Kasumi-1 (cell line): ENCODE measurements around the gene KDM2A.

Experiments used
- DNase-seq, 2 experiments: peaks; one replicate each; lab custom pipeline; 2025; lab: John Stamatoyannopoulos, UW

KDM2A gene

DNA sequence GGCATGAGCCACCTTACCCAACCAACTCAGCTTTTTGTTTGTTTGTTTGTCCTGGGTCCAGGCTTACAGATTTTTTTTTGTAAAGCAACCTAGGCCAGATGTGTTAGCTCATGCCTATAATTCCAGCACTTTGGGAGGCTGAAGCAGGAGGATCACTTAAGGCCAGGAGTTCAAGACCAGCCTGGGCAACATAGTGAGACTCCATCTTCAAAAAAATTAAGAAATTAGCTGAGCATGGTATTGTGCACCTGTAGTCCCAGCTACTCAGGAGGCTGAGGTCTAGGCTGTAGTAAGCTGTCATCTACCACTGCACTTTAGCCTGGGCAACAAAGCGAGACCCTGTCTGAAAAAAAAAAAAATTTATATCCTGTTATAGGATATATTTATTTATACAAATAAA is 118.5 kb downstream of the KDM2A start:
- no peak for DNase-seq

- DNase-seq, result peak; percentile 59 to 70
These were observed 120.1 kb downstream of the KDM2A start for GRCh38 chr11:67238894-67239782.

GRCh38 chr11:67239783-67240575 is 120.9 kb downstream of the KDM2A start:
- DNase-seq, result peak; percentile 99

- DNase-seq, result peak; percentile 49 to 51
These were observed 121.7 kb downstream of the KDM2A start for GRCh38 chr11:67240576-67241389.

DNA sequence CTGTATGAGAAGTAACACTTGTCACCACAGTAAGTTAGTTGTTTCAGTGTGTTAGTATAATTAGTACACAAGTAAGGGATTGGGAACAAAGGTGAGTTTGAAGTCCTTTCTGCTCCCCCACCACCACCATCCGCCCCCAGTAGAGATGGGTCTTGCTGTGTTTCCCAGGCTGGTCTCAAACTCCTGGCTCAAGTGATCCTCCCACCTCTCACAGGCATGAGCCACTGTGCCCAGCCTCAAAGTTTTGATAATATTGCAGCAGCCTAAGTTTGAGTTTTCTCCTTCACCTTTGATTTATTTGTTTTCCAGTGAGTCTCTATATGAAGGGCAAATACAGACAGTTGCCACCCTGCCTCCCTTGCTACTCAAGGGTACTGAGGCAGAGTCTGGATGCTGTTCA is 123.5 kb downstream of the KDM2A start:
- no peak for DNase-seq

- DNase-seq, result no peak
These were observed 124.0 kb downstream of the KDM2A start for GRCh38 chr11:67243051-67243450.

DNA sequence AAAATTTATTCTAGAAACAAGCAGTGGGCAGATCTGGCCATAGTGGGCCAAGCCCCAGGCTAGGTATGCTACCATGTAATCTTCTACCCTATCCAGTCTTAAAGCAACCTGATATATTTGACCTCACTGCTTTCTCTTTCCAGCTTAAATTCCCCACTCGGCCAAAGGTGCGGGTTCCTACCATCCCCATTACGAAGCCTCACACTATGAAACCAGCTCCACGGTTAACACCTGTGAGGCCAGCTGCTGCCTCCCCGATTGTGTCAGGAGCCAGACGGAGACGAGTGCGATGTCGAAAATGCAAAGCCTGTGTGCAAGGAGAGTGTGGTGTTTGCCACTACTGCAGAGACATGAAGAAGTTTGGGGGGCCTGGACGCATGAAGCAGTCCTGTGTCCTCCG is 126.0 kb downstream of the KDM2A start:
- DNase-seq, result no peak

GRCh38 chr11:67247946-67248550 is 129.0 kb downstream of the KDM2A start:
- DNase-seq, result no peak

GRCh38 chr11:67248653-67249052 is 129.6 kb downstream of the KDM2A start:
- no peak for DNase-seq

DNA sequence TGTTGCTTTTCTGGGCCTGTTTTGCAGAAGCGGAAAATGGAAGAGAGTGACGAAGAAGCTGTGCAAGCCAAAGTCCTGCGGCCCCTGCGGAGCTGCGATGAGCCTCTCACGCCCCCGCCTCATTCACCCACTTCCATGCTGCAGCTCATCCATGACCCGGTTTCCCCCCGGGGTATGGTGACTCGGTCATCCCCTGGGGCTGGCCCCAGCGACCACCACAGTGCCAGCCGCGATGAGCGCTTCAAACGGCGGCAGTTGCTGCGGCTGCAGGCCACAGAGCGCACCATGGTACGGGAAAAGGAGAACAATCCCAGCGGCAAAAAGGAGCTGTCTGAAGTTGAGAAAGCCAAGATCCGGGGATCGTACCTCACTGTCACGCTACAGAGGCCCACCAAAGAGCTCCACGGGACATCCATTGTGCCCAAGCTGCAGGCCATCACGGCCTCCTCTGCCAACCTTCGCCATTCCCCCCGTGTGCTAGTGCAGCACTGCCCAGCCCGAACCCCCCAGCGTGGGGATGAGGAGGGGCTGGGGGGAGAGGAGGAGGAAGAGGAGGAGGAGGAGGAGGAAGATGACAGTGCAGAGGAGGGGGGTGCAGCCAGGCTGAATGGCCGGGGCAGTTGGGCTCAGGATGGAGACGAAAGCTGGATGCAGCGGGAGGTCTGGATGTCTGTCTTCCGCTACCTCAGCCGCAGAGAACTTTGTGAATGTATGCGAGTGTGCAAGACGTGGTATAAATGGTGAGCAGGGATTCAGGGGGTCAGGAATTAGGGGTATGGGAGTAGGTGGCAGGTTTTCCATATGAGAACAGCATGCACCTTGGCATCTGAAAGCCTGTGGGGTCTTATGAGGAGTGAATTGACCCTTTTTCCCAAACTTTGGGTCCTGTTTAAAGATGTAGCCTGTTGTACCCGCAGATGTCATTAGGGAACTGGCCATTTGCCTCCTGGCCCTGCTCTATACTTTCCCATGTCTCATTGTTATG is 131.3 kb downstream of the KDM2A start:
- no peak for DNase-seq

DNA sequence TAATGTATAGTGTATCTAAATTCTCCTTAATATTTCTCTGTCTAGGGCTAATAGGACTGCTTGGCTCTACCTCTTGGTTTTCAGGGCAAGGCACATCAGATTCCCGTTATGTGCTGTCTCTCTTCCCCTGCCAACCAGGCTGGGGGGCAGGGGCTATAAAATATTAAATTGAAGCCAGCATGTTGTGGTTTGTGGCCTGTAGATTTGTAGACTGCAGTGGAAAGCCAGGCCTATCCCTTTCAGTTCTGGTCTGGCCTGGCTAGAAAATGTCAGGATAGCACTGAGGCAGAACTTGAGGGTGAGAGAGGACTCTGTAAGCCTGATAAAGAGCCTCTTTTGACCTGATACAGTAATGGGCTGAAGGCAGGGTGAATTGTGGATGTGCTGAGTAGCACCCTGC is 132.8 kb downstream of the KDM2A start:
- no peak for DNase-seq

GRCh38 chr11:67252831-67253239 is 133.8 kb downstream of the KDM2A start:
- DNase-seq, result peak; percentile 67 to 74

- DNase-seq, result no peak
These were observed 135.0 kb downstream of the KDM2A start for GRCh38 chr11:67253872-67254624.

- DNase-seq, result no peak
These were observed 135.7 kb downstream of the KDM2A start for GRCh38 chr11:67254798-67255197.

DNA sequence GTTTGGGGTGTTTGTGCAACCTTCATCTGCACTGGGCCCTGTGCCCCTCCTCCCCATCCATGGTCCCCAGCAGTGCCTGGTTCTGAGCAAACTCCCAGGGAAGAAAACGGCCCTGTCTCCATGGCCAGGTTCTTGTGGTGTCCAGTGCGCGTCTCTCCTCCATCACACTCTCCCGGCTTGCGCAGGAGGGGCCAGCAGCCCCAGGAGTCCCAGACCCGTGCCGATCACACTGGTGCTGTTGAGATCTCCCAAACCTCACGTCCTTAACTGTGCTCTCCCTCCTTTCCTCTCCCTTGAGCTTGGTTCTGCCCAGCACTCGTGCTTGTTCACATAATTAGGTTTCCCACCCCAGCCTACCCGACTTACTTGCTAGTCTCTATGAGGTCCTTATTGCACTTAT is 136.3 kb downstream of the KDM2A start:
- no peak for DNase-seq

- no peak for DNase-seq
These were observed 136.8 kb downstream of the KDM2A start for GRCh38 chr11:67255864-67256263.

- DNase-seq, result no peak
These were observed 137.5 kb downstream of the KDM2A start for GRCh38 chr11:67256477-67257135.

DNA sequence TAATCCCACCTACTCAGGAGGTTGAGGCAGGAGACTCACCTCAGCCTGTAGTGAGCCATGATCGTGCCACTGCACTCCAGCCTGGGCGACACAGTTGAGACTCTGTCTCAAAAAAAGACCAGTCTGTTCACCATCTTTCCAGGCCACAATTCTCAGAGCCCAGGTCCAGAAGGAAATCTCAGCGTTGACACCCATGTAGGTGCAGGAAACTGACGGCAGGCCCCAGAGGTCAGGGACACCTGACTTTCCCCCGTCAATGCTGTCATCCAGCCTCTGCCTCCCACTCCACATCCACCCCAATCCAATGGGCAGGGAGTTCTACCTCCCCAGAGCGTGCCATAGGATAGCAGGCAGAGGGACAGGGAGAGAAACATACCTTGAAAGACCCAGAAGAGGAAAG is 141.3 kb downstream of the KDM2A start:
- DNase-seq, result no peak
